GM12878 (cell line): ENCODE measurements around the gene SMARCC1. TPM values are rescaled to one million over a fixed set of nuclear protein-coding genes. Genes with fewer than 3 reads are reported as not detected.

Experiments used
- ATF3 ChIP-seq: IDR thresholded peaks from 2 replicates; pipeline ENCODE4 v1.6.1; 2011; ENCODE audit warnings: low read depth, mild to moderate bottlenecking, low read length, moderate library complexity, borderline replicate concordance; ENCODE audit errors: extremely low read depth
- CREB1 ChIP-seq: IDR thresholded peaks from 2 replicates; pipeline ENCODE4 v1.6.1; 2012; ENCODE audit warnings: low read depth, mild to moderate bottlenecking, inconsistent platforms
- ESRRA ChIP-seq: IDR thresholded peaks from 2 replicates; pipeline ENCODE4 v1.6.1; 2012; ENCODE audit warnings: mild to moderate bottlenecking, low read length, improper control_type of control experiment
- MYB ChIP-seq: fragments of 150-350 bp; IDR thresholded peaks from 2 replicates; pipeline ENCODE4 v1.6.1; 2014; ENCODE audit warnings: mild to moderate bottlenecking, low read depth, low read length, borderline replicate concordance
- POLR2A ChIP-seq: IDR thresholded peaks from 2 replicates; pipeline ENCODE4 v1.6.1; 2011; ENCODE audit warnings: low read depth, mild to moderate bottlenecking, low read length
- RAD51 ChIP-seq: fragments of 450-650 bp; IDR thresholded peaks from 2 replicates; pipeline ENCODE4 v1.6.1; 2016; ENCODE audit warnings: moderate library complexity, mild to moderate bottlenecking, inconsistent platforms
- RBBP5 ChIP-seq: fragments of 200-600 bp; sonication (generic); conservative IDR thresholded peaks from 2 replicates; pipeline ENCODE4 v1.6.1; 2016
- RELA ChIP-seq: fragments of 450-650 bp; IDR thresholded peaks from 2 replicates; pipeline ENCODE4 v1.8.0; 2014; ENCODE audit warnings: borderline replicate concordance; ENCODE audit not compliant: partially characterized antibody
- TBL1XR1 ChIP-seq: IDR thresholded peaks from 2 replicates; pipeline ENCODE4 v1.6.1; 2012; ENCODE audit warnings: low read depth, low read length, improper control_type of control experiment
- polyA plus RNA-seq, 11 experiments: library from polyadenylated mRNA; depleted of rRNA in 4 of 11; unstranded in 6 of 11; stranded (reverse) in 5 of 11; fragments of >200 nt; fragmentation: Nextera tagmentation in 4 of 11; fragmentation: Illumina TruSeq in 1 of 11; extraction: Ambion mirVana in 4 of 11; extraction: Trizol in 1 of 11; gene quantifications; 1 replicate in 1 of 11; 2 replicates in 10 of 11; pipeline versions ENCODE4 v1.2.1 to v1.2.3, GENCODE V29; 2011 to 2016; ENCODE audit warnings: inconsistent platforms in 2 of 11, missing spikeins in 2 of 11, low read depth in 1 of 11
- small RNA-seq: library from RNA; depleted of rRNA; stranded (forward); fragments of <200 nt; gene quantifications from one replicate; pipeline ENCODE3, GENCODE V24; 2014
- total RNA-seq, 4 experiments: library from RNA; depleted of rRNA in 3 of 4; stranded (reverse); fragments of >200 nt in 3 of 4; fragmentation: Illumina TruSeq in 1 of 4; extraction: Trizol in 1 of 4; gene quantifications; 2 replicates each; pipeline versions ENCODE4 v1.2.1 to v1.2.3, GENCODE V29; 2013 to 2021

Gene SMARCC1
- total and polyA plus RNA-seq, 10 of the 15 experiments (the other 5 are each of a cell fraction or from before 2014, with no cell fraction given): 26.6 to 147 (median 57.1) TPM

GRCh38 chr3:47536221-47536891 is 245.3 kb downstream of the SMARCC1 start (continued):
- TF ChIP-seq MYB: no peak
- no peak for TF ChIP-seq ESRRA
- TF ChIP-seq RBBP5: no peak
- no peak for TF ChIP-seq CREB1
- no peak for TF ChIP-seq ATF3
- no peak for TF ChIP-seq POLR2A
- TF ChIP-seq RELA: no peak
- TF ChIP-seq RAD51: no peak
- TF ChIP-seq TBL1XR1: no peak

Small RNAs within 50 kb of the gene (small RNA-seq; reads per million reads assigned to genes)
- gene RF02271: not detected
- gene RN7SL870P: not detected

Other genes with a start within 250 kb of the SMARCC1 start
- 0.11 and 0.17 TPM in 2 replicates for gene CSPG5, start 203.0 kb downstream of the SMARCC1 start, total RNA-seq (2014; rRNA removed)
- gene CSPG5, start 203.0 kb downstream of the SMARCC1 start, total RNA-seq (2014; rRNA removed; fragmentation: Illumina TruSeq; extraction: Trizol): not detected in 2 replicates
- 0.08 and 0.16 TPM in 2 replicates for gene CSPG5, start 203.0 kb downstream of the SMARCC1 start, total RNA-seq (2021)
- gene CSPG5, start 203.0 kb downstream of the SMARCC1 start, polyA plus RNA-seq (2011; rRNA removed): 0.06 TPM in 1 of 2 replicates, not detected in the other
- gene CSPG5, start 203.0 kb downstream of the SMARCC1 start, polyA plus RNA-seq (2014; fragmentation: Illumina TruSeq; extraction: Trizol): not detected in 2 replicates
- not detected for gene CSPG5, start 203.0 kb downstream of the SMARCC1 start, polyA plus RNA-seq (2014; fragmentation: Nextera tagmentation; extraction: Ambion mirVana)
- gene CSPG5, start 203.0 kb downstream of the SMARCC1 start, polyA plus RNA-seq (2014; rRNA removed): 0.22 TPM in 1 of 2 replicates, not detected in the other
- not detected for gene CSPG5, start 203.0 kb downstream of the SMARCC1 start, polyA plus RNA-seq (2016; fragmentation: Nextera tagmentation; extraction: Ambion mirVana)
- 69.8 and 72.9 TPM in 2 replicates for gene DHX30, start 21.2 kb upstream of the SMARCC1 start, total RNA-seq (2014; rRNA removed)
- gene DHX30, start 21.2 kb upstream of the SMARCC1 start, total RNA-seq (2014; rRNA removed; fragmentation: Illumina TruSeq; extraction: Trizol): 33.9 and 37.5 TPM in 2 replicates
- gene DHX30, start 21.2 kb upstream of the SMARCC1 start, total RNA-seq (2021): 71.8 and 75.3 TPM in 2 replicates
- 20.1 and 34.5 TPM in 2 replicates for gene DHX30, start 21.2 kb upstream of the SMARCC1 start, polyA plus RNA-seq (2011; rRNA removed)
- 15.0 and 33.6 TPM in 2 replicates for gene DHX30, start 21.2 kb upstream of the SMARCC1 start, polyA plus RNA-seq (2014; fragmentation: Illumina TruSeq; extraction: Trizol)
- gene DHX30, start 21.2 kb upstream of the SMARCC1 start, polyA plus RNA-seq (2014; fragmentation: Nextera tagmentation; extraction: Ambion mirVana): 10 to 100 TPM in 1 of 2 experiments, 1 to 10 TPM in 1; 9.5 to 12.6 TPM
- 58.1 and 64.0 TPM in 2 replicates for gene DHX30, start 21.2 kb upstream of the SMARCC1 start, polyA plus RNA-seq (2014; rRNA removed)
- 10 to 100 TPM; 67.9 to 70.4 TPM for gene DHX30, start 21.2 kb upstream of the SMARCC1 start, polyA plus RNA-seq (2016; fragmentation: Nextera tagmentation; extraction: Ambion mirVana)
- gene MAP4, start 234.5 kb upstream of the SMARCC1 start, total RNA-seq (2014; rRNA removed): 31.9 and 35.6 TPM in 2 replicates
- gene MAP4, start 234.5 kb upstream of the SMARCC1 start, total RNA-seq (2014; rRNA removed; fragmentation: Illumina TruSeq; extraction: Trizol): 32.8 and 35.0 TPM in 2 replicates
- 145 and 147 TPM in 2 replicates for gene MAP4, start 234.5 kb upstream of the SMARCC1 start, total RNA-seq (2021)
- gene MAP4, start 234.5 kb upstream of the SMARCC1 start, polyA plus RNA-seq (2011; rRNA removed): 29.7 and 44.3 TPM in 2 replicates
- gene MAP4, start 234.5 kb upstream of the SMARCC1 start, polyA plus RNA-seq (2014; fragmentation: Illumina TruSeq; extraction: Trizol): 80.0 and 85.6 TPM in 2 replicates
- gene MAP4, start 234.5 kb upstream of the SMARCC1 start, polyA plus RNA-seq (2014; fragmentation: Nextera tagmentation; extraction: Ambion mirVana): 10 to 100 TPM; 22.2 to 29.1 TPM
- gene MAP4, start 234.5 kb upstream of the SMARCC1 start, polyA plus RNA-seq (2014; rRNA removed): 50.1 and 65.0 TPM in 2 replicates
- gene MAP4, start 234.5 kb upstream of the SMARCC1 start, polyA plus RNA-seq (2016; fragmentation: Nextera tagmentation; extraction: Ambion mirVana): 10 to 100 TPM; 95.9 to 96.4 TPM